ENCODE measurements around the gene NKX1-1.

NKX1-1 gene

GRCh38 chr4:1365271-1366178 lies 40.7 kb downstream of the NKX1-1 start:
- H3K4me3 ChIP-seq (ENCODE audit: low read depth, low read length): no peak overlapping the region
- ChIA-PET POLR2A (no interaction called here), CTCF (interaction anchor here (0.8 to 2.5 kb wide), 3 partner anchors 10 to 18 kb away, joined by 3 to 22 read pairs (median 4); no protein-coding TSS in a partner anchor)
- no peak for DNase-seq (ENCODE audit: low read depth, low spot score)
- TF ChIP-seq, protein P1, sequence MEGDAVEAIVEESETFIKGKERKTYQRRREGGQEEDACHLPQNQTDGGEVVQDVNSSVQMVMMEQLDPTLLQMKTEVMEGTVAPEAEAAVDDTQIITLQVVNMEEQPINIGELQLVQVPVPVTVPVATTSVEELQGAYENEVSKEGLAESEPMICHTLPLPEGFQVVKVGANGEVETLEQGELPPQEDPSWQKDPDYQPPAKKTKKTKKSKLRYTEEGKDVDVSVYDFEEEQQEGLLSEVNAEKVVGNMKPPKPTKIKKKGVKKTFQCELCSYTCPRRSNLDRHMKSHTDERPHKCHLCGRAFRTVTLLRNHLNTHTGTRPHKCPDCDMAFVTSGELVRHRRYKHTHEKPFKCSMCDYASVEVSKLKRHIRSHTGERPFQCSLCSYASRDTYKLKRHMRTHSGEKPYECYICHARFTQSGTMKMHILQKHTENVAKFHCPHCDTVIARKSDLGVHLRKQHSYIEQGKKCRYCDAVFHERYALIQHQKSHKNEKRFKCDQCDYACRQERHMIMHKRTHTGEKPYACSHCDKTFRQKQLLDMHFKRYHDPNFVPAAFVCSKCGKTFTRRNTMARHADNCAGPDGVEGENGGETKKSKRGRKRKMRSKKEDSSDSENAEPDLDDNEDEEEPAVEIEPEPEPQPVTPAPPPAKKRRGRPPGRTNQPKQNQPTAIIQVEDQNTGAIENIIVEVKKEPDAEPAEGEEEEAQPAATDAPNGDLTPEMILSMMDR (IDR thresholded peaks at IDR 0.05; ENCODE audit: insufficient read depth, low read length, missing control alignments): no peak

- TF ChIP-seq, protein P1 (IDR thresholded peaks at IDR 0.05; ENCODE audit: insufficient read depth, low read length, missing control alignments): no peak
- POLR2A ChIA-PET: no interaction called here
- no peak overlapping the region for H3K4me3 ChIP-seq (ENCODE audit: low read depth, low read length)
- CTCF ChIA-PET: interaction anchor here (0.8 to 2.5 kb wide), 3 partner anchors 9 to 17 kb away, joined by 3 to 22 read pairs (median 4); no protein-coding TSS in a partner anchor
- DNase-seq (ENCODE audit: low read depth, low spot score): no peak
Measured at GRCh38 chr4:1364748-1365147, 41.5 kb downstream of the NKX1-1 start.

DNA sequence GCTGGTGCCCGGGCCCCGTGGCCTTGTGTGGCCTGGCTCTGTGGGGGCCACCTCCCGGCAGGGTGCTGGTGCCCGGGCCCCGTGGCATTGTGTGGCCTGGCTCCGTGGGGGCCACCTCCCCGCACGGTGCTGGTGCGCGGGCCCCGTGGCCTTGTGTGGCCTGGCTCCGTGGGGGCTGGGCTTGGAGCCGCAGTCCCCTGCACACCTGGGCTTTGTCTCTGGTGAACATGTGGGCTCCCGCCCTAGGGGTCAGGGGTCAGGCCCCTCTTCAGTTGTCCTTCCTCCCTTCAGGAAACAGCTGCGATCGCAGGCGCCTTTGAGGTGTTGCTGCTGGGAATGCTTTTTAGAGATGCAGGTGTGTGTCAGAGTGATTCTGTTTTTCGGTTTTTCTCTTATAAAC lies 42.0 kb downstream of the NKX1-1 start:
- H3K4me3 ChIP-seq (ENCODE audit: low read depth, low read length): no peak overlapping the region
- TF ChIP-seq, protein P1 (IDR thresholded peaks at IDR 0.05; ENCODE audit: insufficient read depth, low read length, missing control alignments): no peak
- no peak for DNase-seq (ENCODE audit: low read depth, low spot score)
- ChIA-PET CTCF (interaction anchor here (0.8 to 2.5 kb wide), 3 partner anchors 9 to 16 kb away, joined by 3 to 22 read pairs (median 4); no protein-coding TSS in a partner anchor), POLR2A (no interaction called here)

DNA sequence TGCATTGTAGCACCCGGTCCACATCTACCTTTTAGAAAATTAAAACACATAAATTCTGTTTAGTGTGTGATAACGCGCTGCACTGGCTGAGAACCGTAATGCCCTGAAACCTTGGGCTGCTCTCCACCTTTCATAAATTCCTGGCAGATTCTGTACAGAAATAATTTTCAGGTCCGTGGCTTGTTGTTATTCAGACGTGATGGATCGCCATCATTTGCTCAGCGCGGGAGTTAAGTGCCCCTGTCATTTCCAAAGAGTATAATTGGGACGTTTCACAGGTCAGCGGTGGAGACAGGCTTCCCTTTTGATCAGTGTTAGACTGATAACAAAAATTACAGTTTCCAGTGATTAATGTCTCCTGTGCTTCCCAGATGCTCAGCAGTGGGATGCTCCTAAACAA lies 42.7 kb downstream of the NKX1-1 start:
- CTCF ChIA-PET: no interaction called here
- POLR2A ChIA-PET: no interaction called here
- TF ChIP-seq, protein P1 (IDR thresholded peaks at IDR 0.05; ENCODE audit: insufficient read depth, low read length, missing control alignments): no peak
- no peak overlapping the region for H3K4me3 ChIP-seq (ENCODE audit: low read depth, low read length)
- DNase-seq (ENCODE audit: low read depth, low spot score): no peak

DNA sequence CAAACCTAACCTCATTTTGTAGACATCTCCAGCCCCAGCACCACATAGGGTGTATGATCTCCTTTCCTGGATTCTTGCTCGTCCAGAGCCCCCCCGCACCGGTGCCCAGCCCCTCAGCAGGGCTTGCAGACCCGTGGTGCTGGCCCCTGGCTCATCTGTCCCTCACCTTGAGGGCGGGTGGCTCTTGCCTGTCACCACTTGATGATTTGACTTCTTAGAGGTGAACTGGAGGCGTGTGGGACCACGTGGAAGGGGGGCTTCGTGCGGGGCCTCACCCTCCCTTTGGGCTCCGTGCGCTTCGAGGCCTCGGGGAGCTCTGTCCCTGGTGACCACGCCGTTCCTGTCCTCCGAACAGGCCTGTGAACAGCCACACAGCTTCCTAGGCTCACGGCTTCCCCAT lies 43.7 kb downstream of the NKX1-1 start:
- CTCF ChIA-PET: no interaction called here
- POLR2A ChIA-PET: no interaction called here
- TF ChIP-seq, protein P1 (IDR thresholded peaks at IDR 0.05; ENCODE audit: insufficient read depth, low read length, missing control alignments): no peak
- H3K4me3 ChIP-seq (ENCODE audit: low read depth, low read length): no peak overlapping the region
- DNase-seq (ENCODE audit: low read depth, low spot score): no peak

DNA sequence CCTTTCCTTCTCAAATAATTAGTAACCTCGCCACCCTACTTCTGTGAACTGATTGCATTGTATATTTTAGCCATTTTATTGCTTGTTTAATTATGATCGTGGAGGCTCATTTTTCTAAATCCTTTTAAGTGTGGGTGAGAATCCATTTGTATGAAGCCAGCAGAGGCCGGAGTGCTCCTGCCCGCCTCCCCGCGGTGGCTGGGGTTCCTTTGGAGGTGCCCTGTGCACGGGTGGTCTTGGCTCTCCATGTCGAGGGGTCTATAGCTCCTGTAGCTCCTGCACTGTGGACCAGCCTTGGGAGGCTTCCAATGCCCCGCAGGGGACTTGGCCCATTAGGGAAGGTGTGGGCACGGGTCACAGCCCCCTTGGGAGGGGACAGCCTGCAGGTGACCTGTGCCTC lies 44.2 kb downstream of the NKX1-1 start:
- H3K4me3 ChIP-seq (ENCODE audit: low read depth, low read length): no peak overlapping the region
- ChIA-PET CTCF (interaction anchor here (1.4 to 7.3 kb wide), 3 partner anchors 9 to 267 kb away, joined by 4 to 55 read pairs (median 9); partner anchors contain the start of gene UVSSA), POLR2A (no interaction called here)
- TF ChIP-seq, protein P1 (IDR thresholded peaks at IDR 0.05; ENCODE audit: insufficient read depth, low read length, missing control alignments): no peak
- DNase-seq (ENCODE audit: low read depth, low spot score): no peak
